A375 (cell line): ENCODE measurements around the gene PRPF18. TPM values are rescaled to one million over a fixed set of nuclear protein-coding genes. Genes with fewer than 3 reads are reported as not detected.

Experiments used
- total RNA-seq: library from RNA; depleted of rRNA; stranded (reverse); fragments of >200 nt; shearing (Covaris generic); gene quantifications from 2 replicates; pipeline ENCODE4 v1.2.3, GENCODE V29; 2014; rRNA removed

The PRPF18 gene
- total RNA-seq: 25.8 and 39.0 TPM in 2 replicates

DNA sequence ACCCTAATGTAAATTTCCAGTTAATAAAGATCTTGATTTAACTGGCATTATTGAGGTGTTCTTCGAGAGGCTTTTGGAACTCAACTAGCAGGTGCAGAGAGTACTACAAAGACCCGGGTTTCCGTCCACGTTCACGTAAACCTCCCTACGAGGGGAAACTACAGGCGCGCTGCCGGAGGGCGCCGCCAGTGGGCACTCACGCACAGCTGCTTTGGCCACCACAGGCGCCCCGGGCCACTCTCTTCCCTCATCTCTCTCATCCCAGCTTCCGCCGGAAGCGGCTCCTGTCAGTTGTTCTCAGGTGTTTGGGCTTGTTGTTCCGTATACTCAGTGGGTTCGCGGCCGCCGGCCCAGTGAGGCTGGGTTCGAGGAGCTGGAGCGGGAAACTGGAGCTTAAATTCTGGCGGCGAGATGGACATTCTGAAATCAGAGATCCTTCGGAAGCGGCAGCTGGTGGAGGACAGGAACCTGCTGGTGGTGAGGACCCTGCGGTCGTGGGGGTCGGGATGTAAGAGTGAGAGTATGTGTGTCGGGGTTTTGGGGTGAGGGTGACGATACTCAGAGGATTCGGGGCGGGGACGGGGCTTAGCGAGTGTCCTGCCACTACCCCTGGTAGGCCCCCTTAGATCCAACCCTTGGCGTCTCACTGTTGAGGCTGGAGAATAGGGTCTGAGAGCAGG lies at the start of gene PRPF18:
PRPF18 (plus strand) TSS at position 290 of the 680 bp plus-strand sequence; CDS start at position 412, 122 bp downstream.

Other genes starting within 250 kb of the PRPF18 start
- 35.2 and 39.7 TPM in 2 replicates for gene SEPHS1, start 238.7 kb upstream of the PRPF18 start, total RNA-seq
- 5.4 and 6.7 TPM in 2 replicates for gene BEND7, start 58.0 kb upstream of the PRPF18 start, total RNA-seq